OCI-LY3 (cell line): Measurements from ENCODE around the gene BMPR2.
"Not testable (repeated sequence)": the region's sequence is repeated elsewhere in the genome, so short reads cannot be mapped to it uniquely, and the experiment has no call there.

Experiments used
- EZH2phosphoT487 ChIP-seq: fragments of 200-600 bp; shearing (Covaris generic); IDR thresholded peaks from 2 replicates; pipeline ENCODE4 v1.6.1; 2018; ENCODE audit warnings: antibody characterized with exemption, mixed run types, low read depth
- TF ChIP-seq, protein P1 (sequence below): fragments of 200-600, 300-600 bp; sonication (generic); IDR thresholded peaks from 2 replicates; pipeline ENCODE4 v1.5.1; 2014; ENCODE audit warnings: antibody characterized with exemption, low read length, low read depth

DNA sequence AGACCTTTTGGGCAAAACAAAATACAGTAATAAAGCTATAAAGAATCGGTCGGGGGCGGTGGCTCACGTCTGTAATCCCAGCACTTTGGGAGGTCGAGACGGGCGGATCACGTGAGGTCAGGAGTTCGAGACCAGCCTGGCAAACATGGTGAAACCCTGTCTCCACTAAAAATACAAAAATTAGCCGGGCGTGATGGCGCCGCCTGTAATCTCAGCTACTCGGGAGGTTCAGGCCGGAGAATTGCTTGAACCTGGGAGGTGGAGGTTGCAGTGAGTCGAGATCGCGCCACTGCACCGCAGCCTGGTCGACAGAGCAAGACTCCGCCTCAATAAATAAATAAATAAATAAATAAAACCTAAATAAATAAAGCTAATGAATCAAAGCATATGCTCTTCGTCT, 1.7 kb upstream of the BMPR2 start:
- TF ChIP-seq, protein P1, sequence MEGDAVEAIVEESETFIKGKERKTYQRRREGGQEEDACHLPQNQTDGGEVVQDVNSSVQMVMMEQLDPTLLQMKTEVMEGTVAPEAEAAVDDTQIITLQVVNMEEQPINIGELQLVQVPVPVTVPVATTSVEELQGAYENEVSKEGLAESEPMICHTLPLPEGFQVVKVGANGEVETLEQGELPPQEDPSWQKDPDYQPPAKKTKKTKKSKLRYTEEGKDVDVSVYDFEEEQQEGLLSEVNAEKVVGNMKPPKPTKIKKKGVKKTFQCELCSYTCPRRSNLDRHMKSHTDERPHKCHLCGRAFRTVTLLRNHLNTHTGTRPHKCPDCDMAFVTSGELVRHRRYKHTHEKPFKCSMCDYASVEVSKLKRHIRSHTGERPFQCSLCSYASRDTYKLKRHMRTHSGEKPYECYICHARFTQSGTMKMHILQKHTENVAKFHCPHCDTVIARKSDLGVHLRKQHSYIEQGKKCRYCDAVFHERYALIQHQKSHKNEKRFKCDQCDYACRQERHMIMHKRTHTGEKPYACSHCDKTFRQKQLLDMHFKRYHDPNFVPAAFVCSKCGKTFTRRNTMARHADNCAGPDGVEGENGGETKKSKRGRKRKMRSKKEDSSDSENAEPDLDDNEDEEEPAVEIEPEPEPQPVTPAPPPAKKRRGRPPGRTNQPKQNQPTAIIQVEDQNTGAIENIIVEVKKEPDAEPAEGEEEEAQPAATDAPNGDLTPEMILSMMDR = not testable (repeated sequence)
- TF ChIP-seq EZH2phosphoT487 = not testable (repeated sequence)
